Stimulated activated CD4-positive, alpha-beta T cell treated with anti-CD3 and anti-CD28 coated beads, Interleukin-15, amount 100 ng/mL, for 1 hour (primary cell): ENCODE results near the gene LAMA2.

ENCODE experiments used
- DNase-seq, 2 donors: peaks; one replicate each; pipeline ENCODE4 v3.0.0-alpha.2; 2020; ENCODE audit warnings: low read depth in 1 of 2, low spot score in 1 of 2

Gene LAMA2

GRCh38 chr6:129481706-129482105 is 598.8 kb downstream of the LAMA2 start:
- DNase-seq = no peak

DNA sequence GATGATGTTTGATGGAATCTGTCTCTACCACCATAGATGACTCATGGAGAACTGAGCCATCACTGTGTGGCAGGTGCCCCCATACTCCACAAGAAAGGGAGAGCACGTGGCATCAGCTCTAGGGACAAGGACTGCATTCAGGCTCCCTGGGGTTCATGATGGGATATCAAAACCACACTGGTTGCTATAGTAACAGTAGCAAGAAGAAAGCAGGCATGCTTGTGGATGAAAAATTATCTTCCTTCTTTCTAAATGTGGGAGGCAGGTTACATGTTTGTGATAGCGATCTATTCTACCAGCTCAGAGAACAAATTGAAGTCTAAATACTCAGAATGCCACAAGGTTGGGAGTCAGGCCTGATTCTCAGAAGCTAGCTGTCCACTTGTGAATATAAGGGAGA is 602.8 kb downstream of the LAMA2 start:
- DNase-seq = no peak

DNA sequence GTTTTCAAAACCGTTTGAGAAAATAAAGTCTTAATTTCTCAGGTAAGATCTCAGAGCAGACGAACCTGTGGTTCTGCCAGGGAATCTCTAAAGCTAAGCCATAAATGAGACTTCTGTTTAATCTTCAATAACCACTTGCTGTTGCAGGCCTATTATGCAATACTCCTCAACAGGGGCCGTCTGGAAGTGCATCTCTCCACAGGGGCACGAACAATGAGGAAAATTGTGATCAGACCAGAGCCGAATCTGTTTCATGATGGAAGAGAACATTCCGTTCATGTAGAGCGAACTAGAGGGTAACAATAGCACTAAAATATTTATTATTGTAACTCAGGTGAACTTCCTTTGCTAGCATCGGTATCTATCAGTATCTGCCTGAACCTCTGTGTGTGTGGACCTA is 603.4 kb downstream of the LAMA2 start:
- DNase-seq = no peak

- DNase-seq = no peak
Observed at GRCh38 chr6:129488313-129488712, 605.4 kb downstream of the LAMA2 start.

- no peak for DNase-seq
Observed at GRCh38 chr6:129489215-129489765, 606.4 kb downstream of the LAMA2 start.

DNA sequence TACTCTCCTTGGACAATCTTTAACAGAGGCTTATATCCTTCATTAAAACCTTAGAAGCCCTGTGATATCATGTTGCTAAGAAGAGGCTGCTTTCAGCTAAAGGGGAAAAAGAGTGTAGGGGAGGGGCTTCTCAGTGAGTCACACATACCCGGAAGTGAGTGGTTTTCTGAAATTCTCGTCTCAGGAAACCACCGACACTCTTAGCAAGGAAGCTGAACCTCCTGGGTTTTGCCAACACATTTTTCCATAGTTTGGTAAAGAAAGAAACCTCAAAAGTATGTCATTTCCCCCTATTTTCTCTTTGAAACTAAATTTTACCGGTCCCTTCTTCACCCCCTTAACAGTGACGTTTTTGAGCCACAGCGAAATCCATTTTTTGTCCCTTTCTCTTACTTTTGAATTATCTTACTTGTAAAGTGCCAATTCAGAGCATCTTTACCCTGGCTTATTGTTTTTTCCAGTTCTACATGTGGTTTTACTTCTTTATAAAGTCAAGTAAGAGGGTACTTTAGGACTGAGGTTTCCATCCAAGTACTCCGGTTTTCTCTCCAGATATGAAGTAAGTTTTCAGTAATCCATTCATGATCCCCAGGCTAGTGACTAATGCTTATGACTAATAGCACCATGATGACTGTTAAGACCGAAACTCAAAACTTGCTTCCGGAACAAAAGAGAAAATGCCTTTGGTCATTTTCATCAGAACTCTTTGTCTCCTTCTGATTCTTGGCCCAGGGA is 607.8 kb downstream of the LAMA2 start:
- DNase-seq = peak in 1 of 2 donors; percentile 36

DNA sequence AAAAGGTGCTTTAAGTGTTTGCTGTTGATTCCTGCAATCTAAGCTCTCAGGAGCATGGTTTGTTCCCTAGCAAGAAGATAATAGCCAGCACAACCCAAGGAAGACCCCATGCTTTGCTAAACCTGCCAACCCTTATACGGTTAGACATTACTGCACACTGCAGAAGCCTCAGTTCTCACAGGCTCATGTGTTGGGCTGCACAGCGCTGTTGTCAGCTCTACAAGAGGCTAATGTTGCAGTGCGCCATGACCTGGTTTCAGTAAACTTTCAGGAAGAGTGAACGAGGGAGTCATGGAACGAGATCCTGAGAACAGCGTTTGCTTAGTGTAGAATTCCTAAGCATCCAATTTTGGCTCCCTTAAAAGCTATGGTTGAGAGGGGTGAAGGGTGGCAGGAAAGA is 608.5 kb downstream of the LAMA2 start:
- DNase-seq = no peak

DNA sequence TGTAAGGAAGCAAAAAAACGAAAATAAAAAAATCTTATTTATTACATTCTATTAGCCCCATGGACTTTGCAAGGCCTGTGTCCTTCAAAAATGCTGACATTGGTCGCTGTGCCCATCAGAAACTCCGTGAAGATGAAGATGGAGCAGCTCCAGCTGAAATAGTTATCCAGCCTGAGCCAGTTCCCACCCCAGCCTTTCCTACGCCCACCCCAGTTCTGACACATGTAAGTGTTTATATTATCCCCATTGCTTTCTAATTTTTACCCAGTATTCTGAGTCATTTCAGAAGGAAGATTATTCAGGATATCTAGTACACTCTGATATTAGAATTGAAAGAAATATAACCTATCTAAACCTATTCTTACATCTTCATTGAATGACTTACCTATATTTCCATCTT is 609.3 kb downstream of the LAMA2 start:
- no peak for DNase-seq

GRCh38 chr6:129493354-129493902 is 610.5 kb downstream of the LAMA2 start:
- DNase-seq = no peak

DNA sequence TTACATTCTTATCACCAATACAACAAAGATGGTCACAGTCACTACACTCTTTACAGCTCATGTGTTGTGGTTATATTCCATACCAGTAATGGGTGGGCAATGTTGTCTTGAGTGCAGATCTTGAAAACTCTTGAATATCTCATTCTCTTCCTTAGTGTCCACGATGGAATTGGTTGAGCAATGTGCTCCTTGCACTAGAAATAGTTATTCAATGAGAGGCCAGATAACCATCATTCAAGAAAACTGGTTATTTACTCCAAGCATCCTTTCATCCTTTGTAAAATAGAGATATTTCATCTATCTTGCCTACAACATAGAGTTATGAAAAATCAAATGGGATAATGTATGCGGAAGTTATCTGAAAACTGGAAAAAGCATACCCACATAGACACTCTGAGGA is 611.2 kb downstream of the LAMA2 start:
- DNase-seq = no peak

DNA sequence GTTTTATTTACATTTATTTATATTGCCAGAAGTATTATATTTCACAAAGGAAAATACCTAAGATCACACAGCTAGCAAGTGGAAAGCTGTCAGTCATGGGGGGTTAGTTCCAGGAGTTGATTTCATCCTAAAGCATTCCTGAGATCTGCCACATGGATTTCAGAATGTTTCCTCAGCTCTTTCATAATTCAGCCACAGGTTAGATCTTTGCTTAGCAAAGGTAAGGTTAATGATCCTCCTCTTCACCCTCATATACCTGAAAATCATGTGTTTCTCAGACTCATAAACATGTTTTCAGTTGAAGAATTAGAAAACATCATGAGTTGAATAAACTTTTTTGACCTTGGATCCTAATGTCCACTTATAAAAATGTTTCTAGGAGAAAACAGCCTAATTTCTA is 611.6 kb downstream of the LAMA2 start:
- no peak for DNase-seq

GRCh38 chr6:129495652-129496051 is 612.7 kb downstream of the LAMA2 start:
- no peak for DNase-seq

DNA sequence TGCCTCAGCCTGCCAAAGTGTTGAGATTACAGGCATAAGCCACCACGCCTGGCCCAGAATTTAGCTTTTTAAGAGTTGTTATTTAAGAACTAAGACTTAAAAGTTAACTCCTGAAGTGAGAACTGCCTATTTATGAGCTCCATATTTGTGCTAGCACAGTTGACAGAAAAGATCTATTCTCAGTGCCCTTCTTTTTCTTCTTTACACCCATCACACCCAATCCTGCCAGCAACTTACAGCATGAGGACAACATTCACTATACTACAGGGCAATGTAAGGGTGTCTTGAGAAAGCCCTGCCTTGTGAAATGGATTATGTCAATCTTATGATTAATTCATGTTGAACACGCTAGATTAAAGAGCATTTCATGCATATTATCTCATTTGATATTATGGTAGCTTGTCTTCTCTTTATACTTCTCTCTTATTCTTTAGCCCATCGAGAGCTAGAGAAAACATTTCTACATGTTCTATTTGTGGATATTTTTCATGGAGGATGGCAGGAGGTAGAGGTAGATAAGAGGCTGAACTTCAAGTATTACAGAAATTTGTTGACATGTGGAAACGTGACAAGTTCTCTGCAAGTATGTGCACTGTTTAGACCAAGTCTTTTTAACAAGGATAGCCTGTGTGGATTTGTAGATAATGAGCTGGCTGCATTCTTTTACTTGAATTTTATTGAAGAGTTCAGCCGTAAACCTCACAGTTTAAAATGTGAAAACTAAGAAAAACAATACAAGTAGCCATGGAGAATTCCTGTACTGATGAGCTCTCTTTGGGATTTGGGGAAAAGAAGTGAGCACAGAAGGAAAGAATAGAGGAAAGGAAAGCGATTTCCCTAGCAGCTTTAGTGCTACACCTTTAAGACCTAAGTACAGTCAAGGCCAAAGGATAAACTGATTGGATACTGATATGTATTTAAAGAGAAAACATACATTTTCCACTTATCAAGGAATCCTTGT is 614.8 kb downstream of the LAMA2 start:
- DNase-seq = no peak

GRCh38 chr6:129498541-129498940 is 615.6 kb downstream of the LAMA2 start:
- DNase-seq = no peak

DNA sequence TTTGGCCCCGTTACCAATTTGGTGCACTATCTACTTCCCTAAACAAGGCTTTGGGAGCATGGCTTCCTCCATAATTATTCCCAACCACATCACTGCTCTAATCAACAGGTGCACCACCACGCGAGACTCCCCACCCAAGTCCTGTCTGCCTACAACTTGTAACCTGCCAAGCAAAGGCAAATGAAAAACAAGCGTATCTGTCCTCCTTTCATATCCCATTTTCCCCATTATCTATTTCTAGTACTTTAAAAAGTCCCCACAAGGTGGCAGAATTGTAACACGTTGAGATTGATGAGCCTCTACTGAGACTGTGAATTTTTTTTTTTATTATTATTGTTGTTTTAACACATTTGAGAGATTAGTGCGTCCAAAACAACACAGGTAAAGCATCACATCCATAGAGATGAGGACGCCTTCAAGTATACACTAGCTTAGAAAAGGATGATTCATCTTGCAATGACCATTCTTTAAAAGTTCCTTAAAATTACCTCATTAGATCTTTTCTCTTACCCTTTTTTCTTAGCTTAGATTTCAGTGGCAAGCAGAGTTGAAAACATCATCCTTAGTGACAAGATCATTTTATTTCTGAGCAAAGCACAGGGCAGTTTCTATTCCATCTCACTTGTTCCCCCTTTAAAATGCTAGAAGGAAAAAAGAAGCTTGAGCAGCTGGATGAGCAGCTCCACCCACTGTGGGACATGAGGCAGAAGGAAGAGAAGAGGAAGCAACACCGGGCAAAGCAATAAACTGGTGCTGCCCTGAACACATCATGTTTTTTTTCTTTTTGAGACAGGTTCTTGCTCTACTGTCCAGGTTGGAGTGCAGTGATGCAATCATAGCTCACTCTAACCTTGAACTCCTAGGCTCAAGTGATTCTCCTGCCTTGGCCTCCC is 616.3 kb downstream of the LAMA2 start:
- no peak for DNase-seq

DNA sequence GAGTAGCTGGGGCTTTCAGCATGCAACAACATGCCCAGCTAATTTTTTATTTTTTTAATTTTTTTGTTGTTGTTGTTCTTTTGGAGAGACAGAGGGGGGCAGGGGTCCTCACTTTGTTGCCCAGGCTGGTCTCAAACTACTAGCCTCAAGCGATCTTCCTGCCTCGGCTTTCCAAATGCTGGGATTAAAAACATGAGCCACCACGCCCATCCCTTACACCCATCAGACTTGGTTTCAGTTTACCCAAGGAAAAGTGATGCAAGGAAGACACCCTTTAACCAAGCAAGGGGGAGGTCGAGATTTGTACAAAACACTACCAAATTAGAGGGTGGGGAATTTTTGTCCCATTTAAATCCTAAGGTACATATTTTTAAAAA is 616.9 kb downstream of the LAMA2 start:
- DNase-seq = no peak

DNA sequence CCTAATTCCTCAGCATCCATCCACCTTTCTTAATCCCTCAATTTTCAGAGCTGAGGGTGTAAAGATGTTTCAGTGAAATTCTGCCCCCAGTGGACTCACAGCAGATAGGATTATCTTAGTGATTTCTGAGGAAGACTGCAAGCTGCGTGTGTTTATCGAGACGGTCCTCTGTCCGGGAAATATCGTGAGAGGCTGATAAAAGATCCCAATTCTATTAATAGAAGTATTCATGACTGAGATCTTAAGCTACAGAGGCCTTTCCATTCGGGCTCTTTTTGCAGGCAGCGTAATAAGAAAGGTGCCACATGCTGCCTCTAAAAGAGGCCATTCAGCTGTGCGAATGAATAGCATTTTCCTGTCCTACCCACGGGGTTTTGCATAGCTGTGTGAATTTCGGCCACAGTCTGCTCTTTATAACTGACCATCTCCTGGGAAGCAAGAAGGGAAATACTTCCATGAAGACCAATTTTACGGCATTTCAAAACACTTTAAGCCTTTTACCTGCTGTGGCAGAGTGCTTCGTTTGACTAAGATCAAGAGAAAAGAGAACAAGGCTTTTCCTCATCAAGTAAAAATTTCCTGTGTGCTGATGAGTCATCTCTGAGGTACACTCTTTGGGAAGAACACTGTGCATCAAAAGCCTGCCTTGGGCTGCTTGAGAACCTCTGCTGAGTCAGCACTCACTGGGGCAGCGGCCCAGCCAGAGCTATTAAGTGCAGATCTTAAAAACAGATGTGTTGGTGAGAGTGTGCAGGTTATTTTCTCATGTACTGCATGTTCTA is 618.2 kb downstream of the LAMA2 start:
- no peak for DNase-seq

GRCh38 chr6:129501740-129502660 is 619.1 kb downstream of the LAMA2 start:
- DNase-seq = no peak

- DNase-seq = no peak
Observed at GRCh38 chr6:129504456-129504855, 621.5 kb downstream of the LAMA2 start.
